Stimulated activated CD4-positive, alpha-beta T cell treated with anti-CD3 and anti-CD28 coated beads, Interleukin-12 subunit alpha, Interleukin-12 subunit beta, amount 100 ng/mL, for 48 hours (primary cell): ENCODE measurements around the gene ATP6V1E1.

ENCODE experiments used
- DNase-seq, 3 donors: peaks; one replicate each; pipeline ENCODE4 v3.0.0-alpha.2; 2020; ENCODE audit warnings: low read depth in 2 of 3, low spot score in 1 of 3

ATP6V1E1 gene

GRCh38 chr22:17548756-17549035, 79.9 kb downstream of the ATP6V1E1 start:
- no peak for DNase-seq

GRCh38 chr22:17548010-17548755, 80.4 kb downstream of the ATP6V1E1 start:
- no peak for DNase-seq

GRCh38 chr22:17542452-17542851, 86.1 kb downstream of the ATP6V1E1 start:
- no peak for DNase-seq
